Spleen (tissue), 3 donors: ENCODE data around the gene MORF4L2.

Experiments used
- POLR2A ChIP-seq, 3 donors: fragments of 450-650 bp; IDR thresholded peaks; one replicate each; pipeline ENCODE4 v1.5.1; 2017; ENCODE audit warnings: antibody characterized with exemption in 3 of 3, mild to moderate bottlenecking in 1 of 3
- POLR2AphosphoS5 ChIP-seq, 3 donors: sonication (generic); formaldehyde crosslinking; IDR thresholded peaks; one replicate each; pipeline ENCODE4 v1.5.1; 2017; ENCODE audit warnings: antibody characterized with exemption in 3 of 3

GRCh38 chrX:103688946-103689345 lies 2.4 kb upstream of the MORF4L2 start:
- TF ChIP-seq POLR2A (IDR thresholded peaks at IDR 0.05) (no peak), POLR2AphosphoS5 (IDR thresholded peaks at IDR 0.05) (no peak)
